SIG-M5 (cell line): Measurements from ENCODE around the gene IRF4.

Source experiments
- DNase-seq: peaks from one replicate; lab custom pipeline; 2025; lab: John Stamatoyannopoulos, UW

Gene IRF4

GRCh38 chr6:398558-399078 lies 7.1 kb downstream of the IRF4 start:
- no peak for DNase-seq

GRCh38 chr6:399785-400534 lies 8.4 kb downstream of the IRF4 start:
- no peak for DNase-seq

GRCh38 chr6:400815-401214 lies 9.3 kb downstream of the IRF4 start:
- DNase-seq, result no peak

GRCh38 chr6:401239-401993 lies 9.9 kb downstream of the IRF4 start:
- DNase-seq, result no peak

- no peak for DNase-seq
Measured at GRCh38 chr6:401994-402640, 10.6 kb downstream of the IRF4 start.

GRCh38 chr6:402901-403658 lies 11.5 kb downstream of the IRF4 start:
- no peak for DNase-seq

GRCh38 chr6:403659-404655 lies 12.4 kb downstream of the IRF4 start:
- no peak for DNase-seq

GRCh38 chr6:404685-405423 lies 13.3 kb downstream of the IRF4 start:
- DNase-seq, result no peak

- no peak for DNase-seq
Measured at GRCh38 chr6:408148-408547, 16.6 kb downstream of the IRF4 start.

GRCh38 chr6:408599-409102 lies 17.1 kb downstream of the IRF4 start:
- no peak for DNase-seq

GRCh38 chr6:409370-409972 lies 17.9 kb downstream of the IRF4 start:
- DNase-seq, result no peak

- no peak for DNase-seq
Measured at GRCh38 chr6:410555-411395, 19.2 kb downstream of the IRF4 start.

GRCh38 chr6:411402-412145 lies 20.0 kb downstream of the IRF4 start:
- DNase-seq, result no peak

- DNase-seq, result no peak
Measured at GRCh38 chr6:412146-412886, 20.8 kb downstream of the IRF4 start.

- no peak for DNase-seq
Measured at GRCh38 chr6:414447-414846, 22.9 kb downstream of the IRF4 start.

- no peak for DNase-seq
Measured at GRCh38 chr6:415087-415486, 23.5 kb downstream of the IRF4 start.

GRCh38 chr6:421211-421610 lies 29.7 kb downstream of the IRF4 start:
- DNase-seq, result no peak
